ENCODE data around the gene DSCAML1. TPM values are rescaled to one million over a fixed set of nuclear protein-coding genes. Genes with fewer than 3 reads are reported as not detected.
A peak's percentile ranks its signal among the peaks of the same experiment; 100 is the strongest.

DSCAML1 gene
- total and polyA plus RNA-seq, 7 donors, result 0.04 to 0.52 (median 0.06) TPM

GRCh38 chr11:117816846-117817367 is 19.9 kb upstream of the DSCAML1 start:
- DNase-seq, result peak in 1 of 2 donors; percentile 52

GRCh38 chr11:117816151-117816741 is 19.2 kb upstream of the DSCAML1 start:
- Histone ChIP-seq H3K9me3 (no peaks in the 10 kb centered on the region), H3K27me3 (ENCODE audit: insufficient read depth in 3 of 3, low read length in 2 of 3) (no peaks in the 10 kb centered on the region), H3K27ac (no peak overlapping the region), H3K4me1 (no peaks in the 10 kb centered on the region), H3K36me3 (ENCODE audit: insufficient read depth in 1 of 2, low read depth in 1 of 2) (no peaks in the 10 kb centered on the region), H3K4me3 (no peak overlapping the region)
- WGBS, 3 donors, result 73 to 84% (median 76%) methylated on average over 20 of the region's 20 CpGs
- intact Hi-C loops (cut with DNase I), result loop anchor here in 1 of 2 donors (2.0 kb wide), 1 partner anchor 389 kb away; no protein-coding TSS in a partner anchor
- no peak for TF ChIP-seq CTCF (IDR thresholded peaks at IDR 0.05)
- ATAC-seq (peak in 1 of 4 donors; percentile 49), DNase-seq (peak; percentile 54 to 61)

More at GRCh38 chr11:117816846-117817367, 19.9 kb upstream of the DSCAML1 start:
- no peak for TF ChIP-seq CTCF (IDR thresholded peaks at IDR 0.05)
- Histone ChIP-seq H3K4me3 (no peak overlapping the region), H3K36me3 (ENCODE audit: insufficient read depth in 1 of 2, low read depth in 1 of 2) (no peaks in the 10 kb centered on the region), H3K4me1 (no peaks in the 10 kb centered on the region), H3K27ac (no peak overlapping the region), H3K27me3 (ENCODE audit: insufficient read depth in 3 of 3, low read length in 2 of 3) (no peaks in the 10 kb centered on the region), H3K9me3 (no peaks in the 10 kb centered on the region)
- 90 to 94% (median 92%) methylated on average over 5 of the region's 5 CpGs for WGBS, 3 donors
- intact Hi-C loops (cut with DNase I), result loop anchor here in 1 of 2 donors (2.0 kb wide), 1 partner anchor 390 kb away; no protein-coding TSS in a partner anchor
- no peak for ATAC-seq

GRCh38 chr11:117815262-117815803 is 18.3 kb upstream of the DSCAML1 start:
- H3K4me3 ChIP-seq, result no peak overlapping the region
- 62 to 69% (median 63%) methylated on average over 6 to 7 of the region's 7 CpGs for WGBS, 3 donors
- intact Hi-C loops (cut with DNase I), result no loop called here

GRCh38 chr11:117814766-117815261 is 17.8 kb upstream of the DSCAML1 start:
- TF ChIP-seq CTCF (IDR thresholded peaks at IDR 0.05), result no peak
- intact Hi-C loops (cut with DNase I), result no loop called here
- Histone ChIP-seq H3K4me3 (no peak overlapping the region), H3K4me1 (no peaks in the 10 kb centered on the region), H3K9me3 (no peaks in the 10 kb centered on the region), H3K27ac (no peak overlapping the region), H3K36me3 (ENCODE audit: insufficient read depth in 1 of 2, low read depth in 1 of 2) (no peaks in the 10 kb centered on the region), H3K27me3 (ENCODE audit: insufficient read depth in 3 of 3, low read length in 2 of 3) (no peaks in the 10 kb centered on the region)
- DNase-seq (peak; percentile 65 to 82), ATAC-seq (no peak)
- 56 to 65% (median 58%) methylated on average over 14 of the region's 14 CpGs for WGBS, 3 donors

More at GRCh38 chr11:117815262-117815803, 18.3 kb upstream of the DSCAML1 start:
- ATAC-seq (peak in 2 of 4 donors; percentile 21), DNase-seq (peak in 1 of 2 donors; percentile 51)
- no peaks in the 10 kb centered on the region for H3K36me3 ChIP-seq (ENCODE audit: insufficient read depth in 1 of 2, low read depth in 1 of 2)
- no peaks in the 10 kb centered on the region for H3K4me1 ChIP-seq
- H3K27me3 ChIP-seq (ENCODE audit: insufficient read depth in 3 of 3, low read length in 2 of 3), result no peaks in the 10 kb centered on the region
- H3K27ac ChIP-seq, result no peak overlapping the region
- no peak for TF ChIP-seq CTCF (IDR thresholded peaks at IDR 0.05)
- H3K9me3 ChIP-seq, result no peaks in the 10 kb centered on the region

All from psoas muscle (tissue), 8 donors.